K562 (cell line): ENCODE data around the gene DHRS13. TPM values are rescaled to one million over a fixed set of nuclear protein-coding genes. Genes with fewer than 3 reads are reported as not detected.

Experiments
- ARID1B ChIP-seq: fragments of 450-650 bp; IDR thresholded peaks from 2 replicates; pipeline ENCODE4 v1.6.1; 2016; ENCODE audit warnings: antibody characterized with exemption, mild to moderate bottlenecking, inconsistent platforms
- ARID3B ChIP-seq: fragments of 250-450 bp; sonication (Bioruptor Pico); IDR thresholded peaks from 2 replicates; pipeline ENCODE4 v1.4.0; 2020; ENCODE audit warnings: borderline replicate concordance
- BRD9 ChIP-seq: fragments of 450-650 bp; IDR thresholded peaks from 2 replicates; pipeline ENCODE4 v1.6.1; 2018; ENCODE audit warnings: low read depth; ENCODE audit not compliant: partially characterized antibody
- CREB1 ChIP-seq, 2 experiments: sonication (generic) in 1 of 2; formaldehyde crosslinking in 1 of 2; IDR thresholded peaks; 2 replicates each; pipeline versions ENCODE4 v1.6.1 to v1.8.0; 2012 to 2022; ENCODE audit warnings: inconsistent platforms in 1 of 2, mild to moderate bottlenecking in 1 of 2, missing genetic modification reagents in 1 of 2, moderate library complexity in 1 of 2
- ETV6 ChIP-seq, 3 experiments: fragments of 150-350 bp in 1 of 3; sonication (generic) in 1 of 3; formaldehyde crosslinking in 1 of 3; IDR thresholded peaks; 2 replicates each; pipeline versions ENCODE4 v1.6.1 to v1.8.0; 2014 to 2022; ENCODE audit warnings: borderline replicate concordance in 2 of 3, low read depth in 2 of 3, antibody characterized with exemption in 1 of 3, low read length in 1 of 3, mild to moderate bottlenecking in 1 of 3, missing genetic modification reagents in 1 of 3
- FOXK2 ChIP-seq, 2 experiments: fragments of 450-650 bp; IDR thresholded peaks in 1 of 2; conservative IDR thresholded peaks in 1 of 2; 2 replicates each; pipeline ENCODE4 v1.6.1; 2016; ENCODE audit warnings: low read depth in 2 of 2, mild to moderate bottlenecking in 1 of 2
- FOXP4 ChIP-seq: sonication (generic); formaldehyde crosslinking; IDR thresholded peaks from 2 replicates; pipeline ENCODE4 v1.8.0; 2022; ENCODE audit warnings: mild to moderate bottlenecking, missing genetic modification reagents, borderline replicate concordance
- MNT ChIP-seq, 2 experiments: fragments of 450-650 bp; conservative IDR thresholded peaks; 2 replicates each; pipeline ENCODE4 v1.6.1; 2017; ENCODE audit warnings: mild to moderate bottlenecking in 2 of 2, moderate library complexity in 2 of 2
- NCOR1 ChIP-seq: fragments of 450-650 bp; IDR thresholded peaks from 2 replicates; pipeline ENCODE4 v1.6.1; 2016; ENCODE audit warnings: mild to moderate bottlenecking, moderate library complexity
- NFE2 ChIP-seq: IDR thresholded peaks from 2 replicates; pipeline ENCODE4 v1.6.1; 2014; ENCODE audit warnings: antibody characterized with exemption, low read depth
- OTX1 ChIP-seq: fragments of 450-650 bp; formaldehyde crosslinking; IDR thresholded peaks from 2 replicates; pipeline ENCODE4 v1.4.0; 2022; ENCODE audit warnings: mild to moderate bottlenecking
- POLR2A ChIP-seq: fragments of 450-650 bp; conservative IDR thresholded peaks from 2 replicates; pipeline ENCODE4 v1.6.1; 2016
- PPARD ChIP-seq: fragments of 250-450 bp; sonication (Bioruptor Pico); IDR thresholded peaks from 2 replicates; pipeline ENCODE4 v1.8.0; 2022; ENCODE audit warnings: inconsistent platforms, mild to moderate bottlenecking, moderate library complexity
- RBFOX2 ChIP-seq: fragments of 200-400 bp; formaldehyde crosslinking; IDR thresholded peaks from 2 replicates; pipeline ENCODE4 v1.6.1; 2017; ENCODE audit warnings: low read depth, mild to moderate bottlenecking, low read length, moderate library complexity
- RNF219 ChIP-seq: fragments of 250-450 bp; sonication (Bioruptor Pico); IDR thresholded peaks from 2 replicates; pipeline ENCODE4 v1.5.0; 2022; ENCODE audit warnings: mild to moderate bottlenecking
- STAG1 ChIP-seq: sonication (generic); formaldehyde crosslinking; IDR thresholded peaks from 2 replicates; pipeline ENCODE4 v1.5.0; 2020; ENCODE audit warnings: missing genetic modification reagents, borderline replicate concordance
- ZBTB12 ChIP-seq: fragments of 250-450 bp; sonication (Bioruptor Pico); IDR thresholded peaks from 2 replicates; pipeline ENCODE4 v1.4.0; 2020
- polyA plus RNA-seq, 8 experiments: library from polyadenylated mRNA; depleted of rRNA in 4 of 8; stranded (reverse) in 5 of 8; unstranded in 3 of 8; fragments of >200 nt; fragmentation: Nextera tagmentation in 2 of 8; fragmentation: Illumina TruSeq in 1 of 8; extraction: Ambion mirVana in 2 of 8; extraction: Trizol in 1 of 8; gene quantifications; 2 replicates each; pipeline versions ENCODE4 v1.2.1 to v1.2.3, GENCODE V29; 2011 to 2014; ENCODE audit warnings: inconsistent platforms in 1 of 8, missing spikeins in 1 of 8
- total RNA-seq, 7 experiments: library from RNA; depleted of rRNA in 6 of 7; stranded (reverse); fragments of >200 nt in 6 of 7; fragmentation: Illumina TruSeq in 2 of 7; extraction: Trizol in 2 of 7; gene quantifications; 2 replicates each; pipeline versions ENCODE4 v1.2.1 to v1.2.3, GENCODE V29; 2011 to 2021; ENCODE audit warnings: low replicate concordance in 1 of 7

Gene DHRS13
- total and polyA plus RNA-seq, 9 of the 15 experiments (the other 6 are each of a cell fraction or from before 2014, with no cell fraction given), result 0.32 to 52.3 (median 34.3) TPM; not detected in 1

GRCh38 chr17:28896884-28897768 lies 5.8 kb downstream of the DHRS13 start, which contains the start of gene FLOT2 (continued):
- TF ChIP-seq PPARD (CRISPR knock-in tag) (no peak), POLR2A (peak; percentile 85), RNF219 (no peak), FOXK2 (conservative IDR thresholded peaks at IDR 0.05 in 1 of 2, IDR thresholded peaks at IDR 0.05 in 1 of 2; ENCODE audit: low read depth in 2 of 2) (peak in 1 of 2 experiments; percentile 51; a peak in 1 of 4 replicates), ARID1B (no peak), NFE2 (no peak), FOXP4 (CRISPR knock-in tag) (peak; percentile 40; the same call in 1 of the 2 replicates), ETV6 (IDR thresholded peaks at IDR 0.05; ENCODE audit: borderline replicate concordance in 1 of 2, low read depth in 2 of 2, low read length in 1 of 2) (no peak), ETV6 (CRISPR knock-in tag; IDR thresholded peaks at IDR 0.05; ENCODE audit: borderline replicate concordance) (no peak), BRD9 (no peak), CREB1 (IDR thresholded peaks at IDR 0.05) (no peak; the same call in 1 of the 2 replicates), CREB1 (CRISPR knock-in tag; IDR thresholded peaks at IDR 0.05) (no peak), RBFOX2 (peak; percentile 90), STAG1 (CRISPR knock-in tag) (0 out of 2 replicates have a peak, but pooled peaks have one; percentile 31), NCOR1 (peak; percentile 21; the same call in 1 of the 2 replicates), ZBTB12 (no peak; the same call in 1 of the 2 replicates), MNT (conservative IDR thresholded peaks at IDR 0.05) (peak; percentile 57 to 76), ARID3B (CRISPR knock-in tag) (no peak), OTX1 (CRISPR knock-in tag) (peak; percentile 94)
